Fibroblast of skin of abdomen (primary cell): ENCODE results near the gene CENPP.

Experiments
- DNase-seq: peaks from one replicate; pipeline ENCODE4 v3.0.0-alpha.2; 2013

Gene CENPP

GRCh38 chr9:92313624-92314012 is 12.1 kb upstream of the CENPP start:
- no peak for DNase-seq

GRCh38 chr9:92315456-92315855 is 10.3 kb upstream of the CENPP start:
- no peak for DNase-seq

GRCh38 chr9:92324431-92324830 is 1.3 kb upstream of the CENPP start:
- DNase-seq: no peak

GRCh38 chr9:92324889-92325268 is 874 bp upstream of the CENPP start:
- DNase-seq: no peak

- DNase-seq: no peak
These were observed 293 bp downstream of the CENPP start for GRCh38 chr9:92325991-92326500.

GRCh38 chr9:92327283-92327850 is 1.6 kb downstream of the CENPP start:
- no peak for DNase-seq

- DNase-seq: peak; percentile 65
These were observed 2.5 kb downstream of the CENPP start for GRCh38 chr9:92328225-92328624.

- no peak for DNase-seq
These were observed 7.0 kb downstream of the CENPP start for GRCh38 chr9:92332577-92333281.

- no peak for DNase-seq
These were observed 7.5 kb downstream of the CENPP start for GRCh38 chr9:92333282-92333634.

GRCh38 chr9:92341578-92341977 is 15.8 kb downstream of the CENPP start:
- no peak for DNase-seq

GRCh38 chr9:92342825-92343488 is 17.2 kb downstream of the CENPP start:
- DNase-seq: peak; percentile 10

GRCh38 chr9:92345582-92345981 is 19.8 kb downstream of the CENPP start:
- no peak for DNase-seq

- DNase-seq: peak; percentile 79
These were observed 24.3 kb downstream of the CENPP start for GRCh38 chr9:92349771-92350739.

GRCh38 chr9:92350740-92351133 is 25.0 kb downstream of the CENPP start:
- DNase-seq: no peak

GRCh38 chr9:92353051-92353450 is 27.3 kb downstream of the CENPP start:
- no peak for DNase-seq

GRCh38 chr9:92359394-92359995 is 33.7 kb downstream of the CENPP start:
- peak; percentile 3 for DNase-seq

GRCh38 chr9:92360083-92360482 is 34.3 kb downstream of the CENPP start:
- no peak for DNase-seq

GRCh38 chr9:92369075-92369474 is 43.3 kb downstream of the CENPP start:
- no peak for DNase-seq

GRCh38 chr9:92373167-92373566 is 47.4 kb downstream of the CENPP start:
- no peak for DNase-seq

GRCh38 chr9:92377876-92378275 is 52.1 kb downstream of the CENPP start:
- DNase-seq: no peak

- DNase-seq: peak; percentile 97
These were observed 53.3 kb downstream of the CENPP start for GRCh38 chr9:92378865-92379560.

GRCh38 chr9:92380603-92381002 is 54.9 kb downstream of the CENPP start:
- no peak for DNase-seq
